GM21737 (cell line): ENCODE data around the gene CYP4F22.
"Not testable (repeated sequence)": the region's sequence is repeated elsewhere in the genome, so short reads cannot be mapped to it uniquely, and the experiment has no call there.

Experiments used
- ATAC-seq: cut with Tn5 transposase; IDR thresholded peaks from one replicate; pipeline ENCODE4 v1.9.1; 2021; ENCODE audit warnings: mild to moderate bottlenecking, moderate library complexity; ENCODE audit not compliant: unreplicated experiment

The CYP4F22 gene

GRCh38 chr19:15508035-15508710 lies at the start of gene CYP4F22:
CYP4F22 (plus strand) TSS chr19:15508525; CDS start chr19:15525337, 16,812 bp downstream.
- no peak for ATAC-seq

- no peak for ATAC-seq
Observed at GRCh38 chr19:15461694-15462093, 46.6 kb upstream of the CYP4F22 start.

- no peak for ATAC-seq
Observed at GRCh38 chr19:15463861-15464371, 44.4 kb upstream of the CYP4F22 start.

- ATAC-seq = no peak
Observed at GRCh38 chr19:15464394-15465385, 43.6 kb upstream of the CYP4F22 start, which contains the start of gene RASAL3. RASAL3 (minus strand) TSS chr19:15464544; CDS start chr19:15464358, 186 bp downstream.

- ATAC-seq = peak; percentile 53
Observed at GRCh38 chr19:15466851-15467733, 41.2 kb upstream of the CYP4F22 start.

GRCh38 chr19:15467734-15468214 lies 40.6 kb upstream of the CYP4F22 start:
- no peak for ATAC-seq

GRCh38 chr19:15468675-15469512 lies 39.4 kb upstream of the CYP4F22 start:
- no peak for ATAC-seq

- ATAC-seq = no peak
Observed at GRCh38 chr19:15469513-15470297, 38.6 kb upstream of the CYP4F22 start.

GRCh38 chr19:15471639-15472101 lies 36.7 kb upstream of the CYP4F22 start:
- no peak for ATAC-seq

GRCh38 chr19:15473821-15474220 lies 34.5 kb upstream of the CYP4F22 start:
- ATAC-seq = not testable (repeated sequence)

- ATAC-seq = no peak
Observed at GRCh38 chr19:15475169-15475568, 33.2 kb upstream of the CYP4F22 start.

- ATAC-seq = no peak
Observed at GRCh38 chr19:15475611-15476010, 32.7 kb upstream of the CYP4F22 start.

GRCh38 chr19:15476325-15476724 lies 32.0 kb upstream of the CYP4F22 start:
- no peak for ATAC-seq

- ATAC-seq = no peak
Observed at GRCh38 chr19:15479391-15480345, 28.7 kb upstream of the CYP4F22 start, which contains the start of gene PGLYRP2. PGLYRP2 (minus strand) TSS chr19:15479501; CDS start chr19:15479371, 130 bp downstream.

GRCh38 chr19:15480996-15481395 lies 27.3 kb upstream of the CYP4F22 start:
- not testable (repeated sequence) for ATAC-seq

- ATAC-seq = not testable (repeated sequence)
Observed at GRCh38 chr19:15485768-15486167, 22.6 kb upstream of the CYP4F22 start.

GRCh38 chr19:15487038-15487437 lies 21.3 kb upstream of the CYP4F22 start:
- no peak for ATAC-seq
